HG03432 (cell line): ENCODE data around the gene ZNF670.
"Not testable (repeated sequence)": the region's sequence is repeated elsewhere in the genome, so short reads cannot be mapped to it uniquely, and the experiment has no call there.

Experiments
- ATAC-seq: cut with Tn5 transposase; IDR thresholded peaks from one replicate; pipeline ENCODE4 v1.9.1; 2021; ENCODE audit warnings: mild to moderate bottlenecking, moderate library complexity; ENCODE audit not compliant: unreplicated experiment

The ZNF670 gene

GRCh38 chr1:247047702-247048101 is 30.9 kb downstream of the ZNF670 start:
- no peak for ATAC-seq

- no peak for ATAC-seq
Measured at GRCh38 chr1:247047260-247047659, 31.4 kb downstream of the ZNF670 start.

DNA sequence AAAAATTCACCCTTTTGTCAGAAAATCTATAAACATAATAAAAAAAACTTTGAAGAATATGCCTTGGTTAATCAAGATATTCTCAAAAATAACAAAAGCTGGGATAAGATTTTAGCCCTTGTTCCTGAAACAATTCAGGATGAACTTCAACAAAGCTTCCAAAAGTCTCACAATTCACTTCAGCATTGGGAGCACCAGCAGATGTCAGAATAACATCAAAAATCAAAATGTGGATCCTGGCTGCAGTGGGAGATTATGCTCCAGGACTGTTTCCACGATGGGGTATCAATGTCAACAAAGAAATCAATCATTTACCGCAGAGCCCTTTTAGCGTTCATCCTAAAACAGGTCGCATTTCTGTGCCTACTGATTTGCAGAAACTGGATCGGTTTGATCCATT is 35.2 kb downstream of the ZNF670 start:
- no peak for ATAC-seq

GRCh38 chr1:247037511-247038320 is 40.9 kb downstream of the ZNF670 start:
- ATAC-seq: no peak

GRCh38 chr1:247032306-247032705 is 46.3 kb downstream of the ZNF670 start:
- ATAC-seq: not testable (repeated sequence)
